HG03460 (cell line): ENCODE data around the gene EPS8.

ENCODE experiments used
- ATAC-seq: cut with Tn5 transposase; IDR thresholded peaks from one replicate; pipeline ENCODE4 v1.9.1; 2021; ENCODE audit not compliant: unreplicated experiment

EPS8 gene

DNA sequence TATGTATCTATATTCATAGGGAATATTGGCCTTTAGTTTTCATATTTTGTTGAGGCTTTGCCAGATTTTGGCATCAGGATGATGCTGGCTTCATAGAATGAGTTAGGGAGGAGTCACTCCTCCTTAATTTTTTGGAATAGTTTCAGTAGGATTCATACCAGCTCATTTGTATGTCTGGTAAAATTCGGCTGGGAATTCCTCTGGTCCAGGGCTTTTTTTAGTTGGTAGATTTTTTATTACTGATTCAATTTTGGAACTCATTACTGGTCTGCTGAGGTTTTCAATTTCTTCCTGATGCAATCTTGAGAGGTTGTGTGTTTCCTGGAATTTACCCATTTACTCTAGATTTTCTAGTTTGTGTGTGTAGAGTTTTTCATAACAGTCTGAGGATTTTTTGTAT lies 175.2 kb downstream of the EPS8 start:
- no peak for ATAC-seq

DNA sequence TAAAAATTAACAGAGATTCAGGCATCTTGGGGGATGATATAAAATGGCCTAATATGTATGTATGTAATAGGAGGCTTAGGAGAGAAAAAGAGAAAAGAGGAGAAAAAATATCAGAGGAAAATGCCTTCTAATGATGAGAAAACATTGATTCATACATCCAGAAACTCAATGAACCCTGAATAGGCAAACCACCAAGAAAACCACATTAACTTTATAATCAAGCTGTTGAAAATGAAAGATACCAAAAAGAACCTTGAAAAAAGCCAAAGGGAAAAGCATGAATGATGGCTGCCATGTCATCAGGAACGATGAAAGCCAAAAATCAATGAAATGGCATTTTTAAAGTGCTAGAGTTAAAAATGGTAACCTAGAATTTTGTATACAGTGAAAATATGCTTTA lies 180.2 kb downstream of the EPS8 start:
- ATAC-seq, result no peak

DNA sequence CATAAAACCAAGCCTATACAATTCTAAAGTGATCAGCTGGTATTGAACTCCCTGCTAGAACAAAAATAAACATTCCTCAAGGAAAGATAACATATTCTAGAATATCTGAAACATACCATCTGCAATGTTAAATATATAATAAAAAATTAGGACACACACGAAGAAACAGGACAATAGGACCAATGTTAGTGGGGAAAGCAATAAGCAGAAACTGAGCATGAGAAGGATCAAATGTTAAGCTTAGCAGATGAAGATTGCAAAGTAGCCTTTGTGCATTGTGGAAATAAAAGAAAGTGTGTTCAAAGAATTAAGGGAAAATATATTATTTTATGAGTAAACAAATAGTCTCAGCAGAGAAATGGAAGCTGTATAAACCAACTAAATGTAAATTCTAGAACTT lies 180.8 kb downstream of the EPS8 start:
- no peak for ATAC-seq

DNA sequence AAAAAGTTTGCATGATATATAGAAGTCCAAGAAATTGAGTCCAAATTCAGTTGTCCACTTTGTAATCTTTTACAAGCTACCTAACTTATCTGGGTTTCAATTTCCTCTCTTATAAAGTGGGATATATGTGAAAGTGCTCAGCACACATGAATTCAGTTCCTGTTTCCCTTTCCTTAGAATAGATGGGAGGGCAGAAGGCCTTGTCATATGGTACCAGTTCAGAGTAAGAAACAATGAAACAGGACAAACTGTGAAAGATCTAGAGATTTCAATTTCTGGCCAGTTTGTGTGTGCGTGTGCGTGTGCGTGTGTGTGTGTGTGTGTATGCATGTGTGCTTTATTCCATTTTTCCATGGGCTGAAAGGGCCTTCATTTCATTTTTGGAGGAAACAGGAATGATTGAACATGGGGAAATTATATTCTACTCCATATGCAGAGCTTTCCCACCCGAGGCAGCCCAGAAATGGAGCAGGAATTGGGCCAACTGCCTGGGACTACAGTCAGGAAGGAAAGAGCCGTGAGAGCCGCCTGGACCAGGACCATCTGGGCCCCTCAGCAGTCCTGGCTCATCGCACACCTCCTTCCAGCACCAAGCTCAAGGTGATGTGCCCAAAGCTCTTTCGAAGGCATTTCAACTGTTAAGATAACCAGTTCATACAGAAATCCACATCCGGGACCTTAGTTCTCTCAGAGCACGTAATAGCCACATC lies 183.2 kb downstream of the EPS8 start:
- no peak for ATAC-seq

DNA sequence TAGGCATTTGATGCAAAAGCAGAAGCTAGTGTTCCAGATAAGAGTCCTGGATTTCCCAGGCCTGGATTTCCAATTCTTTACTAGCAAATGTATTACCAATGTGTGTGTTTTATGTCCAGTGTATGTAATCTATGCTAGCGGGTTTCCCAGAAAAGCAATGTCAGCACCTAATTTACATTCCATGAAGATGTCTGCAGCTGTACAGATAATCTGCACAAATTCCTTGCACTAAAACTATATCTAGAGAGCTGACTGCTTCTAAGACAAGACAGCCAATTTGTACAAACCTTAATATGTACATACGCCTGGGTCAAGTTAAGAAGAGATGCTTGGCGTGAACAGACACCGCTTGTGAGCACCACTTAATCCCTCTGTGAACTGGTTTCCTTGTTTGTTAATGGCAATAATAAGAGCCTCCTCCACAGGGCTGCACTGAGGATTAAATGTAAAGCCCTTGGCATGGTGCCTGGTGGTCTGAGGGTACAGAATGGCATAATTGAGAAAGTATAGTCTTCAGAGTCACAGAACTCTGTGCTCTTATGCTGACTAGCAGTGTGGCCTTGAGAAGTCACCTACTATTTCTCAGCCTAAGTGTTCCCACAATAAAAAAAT lies 185.6 kb downstream of the EPS8 start:
- no peak for ATAC-seq

DNA sequence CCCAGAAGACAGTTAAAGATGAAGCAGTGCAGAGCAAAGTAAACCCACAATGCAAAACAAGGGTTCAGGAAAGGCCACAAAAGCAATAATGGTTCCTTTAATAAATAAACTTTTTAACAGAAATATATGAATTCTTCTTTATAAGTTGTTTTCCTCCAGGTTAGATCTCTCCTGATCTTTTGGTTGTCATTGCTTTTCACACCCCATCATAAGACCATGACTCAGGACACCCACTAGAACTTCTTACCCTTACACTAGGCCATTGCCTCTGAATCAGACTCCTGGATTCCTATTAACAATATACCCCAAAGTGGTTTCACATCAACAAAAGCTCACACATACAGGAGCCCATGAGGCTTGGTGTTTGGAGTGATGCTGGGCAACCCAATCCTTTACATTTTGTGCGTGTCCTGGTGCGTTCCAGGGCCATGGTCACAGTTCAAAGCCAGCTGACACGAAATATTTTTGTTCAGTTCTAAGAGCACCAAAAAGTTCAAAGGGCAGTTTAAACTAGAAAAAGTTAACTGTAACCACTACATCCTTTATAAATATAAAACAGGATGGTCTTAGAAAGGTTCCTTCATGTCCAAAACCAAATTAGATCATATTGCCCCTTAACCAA lies 187.0 kb downstream of the EPS8 start:
- no peak for ATAC-seq

DNA sequence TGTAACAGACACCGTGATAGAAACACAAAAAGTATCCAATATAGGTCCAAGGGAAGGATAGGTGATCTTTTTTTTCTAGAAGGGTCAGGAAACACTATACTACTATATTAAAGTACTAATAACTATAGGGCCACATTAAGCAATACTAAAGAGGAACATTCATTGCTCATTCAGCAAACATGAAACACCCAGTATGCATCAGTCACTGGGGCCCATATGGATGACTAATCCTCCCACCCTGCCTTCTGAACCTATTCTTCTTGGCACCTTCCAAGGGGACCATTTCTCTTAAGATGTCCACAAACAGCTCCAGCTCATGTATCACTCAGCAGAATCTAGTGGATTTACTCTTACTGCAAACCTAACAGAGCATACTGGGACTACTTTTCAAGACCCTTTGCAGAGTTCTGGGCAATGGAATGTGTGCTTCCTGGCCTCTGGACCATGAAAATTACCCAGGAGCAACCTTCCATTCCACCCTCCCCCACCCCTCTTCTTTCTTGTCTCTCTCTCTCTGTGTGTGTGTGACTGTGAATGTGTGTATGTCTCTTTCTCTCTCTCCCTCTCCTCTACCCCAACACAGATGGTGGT lies 187.9 kb downstream of the EPS8 start:
- no peak for ATAC-seq

DNA sequence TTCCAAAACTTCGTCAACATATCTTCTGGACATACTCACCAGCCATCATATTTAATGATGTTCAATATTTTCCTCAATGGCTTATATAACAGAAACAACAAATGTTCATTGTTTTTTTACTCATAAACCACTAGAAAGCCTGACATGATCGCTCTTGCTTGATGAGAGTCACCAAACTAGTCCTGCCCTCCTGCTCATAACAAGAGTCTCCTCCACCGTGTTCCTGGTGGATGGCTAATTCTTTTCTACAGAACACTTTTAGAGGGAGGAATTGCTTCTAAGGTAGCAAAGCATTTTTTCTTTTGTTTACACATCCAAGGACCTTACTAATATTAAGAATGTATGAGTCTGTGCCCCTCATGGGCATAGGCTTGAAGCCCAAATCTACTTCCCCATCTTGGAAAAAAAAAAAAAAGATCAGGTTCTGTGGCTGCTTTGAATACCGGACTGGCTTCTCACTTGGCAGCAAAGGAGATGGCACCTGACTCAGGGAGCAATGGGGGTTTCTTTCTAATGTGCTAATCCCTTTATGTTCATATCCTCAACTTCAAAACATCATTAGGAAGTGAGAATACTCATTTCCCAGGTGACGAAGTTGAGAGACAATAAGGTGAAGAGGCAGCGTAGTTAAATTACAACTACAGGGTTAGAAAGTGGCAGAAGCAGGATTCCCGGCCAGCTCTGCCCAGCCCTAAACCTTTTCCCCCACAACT lies 188.8 kb downstream of the EPS8 start:
- ATAC-seq, result no peak

DNA sequence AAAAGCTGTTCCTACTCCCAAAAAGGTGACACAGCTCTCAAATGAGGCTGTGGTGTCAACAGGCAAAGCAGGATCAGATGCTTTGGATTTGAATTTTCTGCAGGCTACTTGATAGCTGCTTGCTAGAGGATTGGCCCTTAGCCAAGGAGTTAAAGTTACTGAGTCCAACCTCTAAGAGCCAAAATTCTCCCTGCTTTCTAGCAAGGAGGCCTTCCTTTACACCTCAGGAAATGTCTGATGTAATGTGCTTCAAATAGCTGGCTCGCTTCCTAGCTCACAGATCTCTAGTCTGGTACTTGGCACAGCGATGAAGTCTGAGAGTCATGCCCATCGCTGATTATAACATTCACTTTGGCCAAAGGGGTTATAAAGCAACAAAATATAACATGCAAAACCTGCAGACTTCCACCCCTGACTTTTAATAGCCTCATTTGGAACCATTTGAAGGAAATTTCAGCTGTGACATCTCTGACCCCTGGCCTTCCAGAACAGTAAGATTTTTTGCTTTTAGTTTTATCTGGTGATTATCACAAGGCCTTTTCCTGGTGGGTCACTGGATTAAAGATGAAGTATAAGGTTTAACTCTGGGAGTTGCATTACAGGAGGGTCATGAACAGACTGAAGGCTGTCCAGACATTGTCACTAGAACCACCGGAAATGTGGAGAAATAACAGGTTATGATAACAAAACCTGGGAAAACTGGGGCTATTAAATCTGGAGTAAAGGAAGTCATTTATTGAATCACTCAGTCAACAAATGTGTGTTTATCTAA lies 189.7 kb downstream of the EPS8 start:
- ATAC-seq, result no peak

DNA sequence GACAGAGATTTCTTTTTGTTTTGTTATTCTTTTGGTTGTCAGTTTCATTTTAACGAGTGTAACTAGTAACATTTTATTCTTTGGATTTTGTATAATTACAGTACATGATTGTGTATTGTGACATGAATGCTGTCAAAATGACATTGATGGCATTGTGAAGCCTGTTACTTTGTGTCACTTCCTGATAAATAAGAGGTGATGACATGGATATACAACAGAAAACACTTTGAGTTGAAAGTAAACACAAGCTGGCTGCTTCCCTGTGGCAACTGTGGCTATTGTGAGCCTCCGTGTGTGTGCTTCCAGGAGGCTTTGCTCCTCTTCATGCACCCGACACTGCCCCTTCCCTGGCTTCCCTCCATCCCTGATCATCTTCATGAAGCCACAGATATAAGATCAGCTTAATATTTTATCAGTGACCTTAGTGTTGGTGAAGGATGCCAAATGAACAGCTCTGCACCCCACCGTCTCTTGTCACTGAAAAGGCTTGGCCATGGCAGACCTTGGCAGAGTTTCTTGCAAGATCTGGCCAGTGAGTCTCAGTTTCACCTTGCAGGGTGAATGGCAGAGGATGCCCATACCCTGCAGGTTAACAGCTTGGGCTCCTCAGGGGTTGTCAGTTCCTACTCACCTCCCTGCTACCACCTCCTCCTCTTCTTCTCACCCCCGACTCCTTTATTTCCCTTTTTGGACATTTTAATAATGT lies 191.9 kb downstream of the EPS8 start:
- ATAC-seq, result no peak

DNA sequence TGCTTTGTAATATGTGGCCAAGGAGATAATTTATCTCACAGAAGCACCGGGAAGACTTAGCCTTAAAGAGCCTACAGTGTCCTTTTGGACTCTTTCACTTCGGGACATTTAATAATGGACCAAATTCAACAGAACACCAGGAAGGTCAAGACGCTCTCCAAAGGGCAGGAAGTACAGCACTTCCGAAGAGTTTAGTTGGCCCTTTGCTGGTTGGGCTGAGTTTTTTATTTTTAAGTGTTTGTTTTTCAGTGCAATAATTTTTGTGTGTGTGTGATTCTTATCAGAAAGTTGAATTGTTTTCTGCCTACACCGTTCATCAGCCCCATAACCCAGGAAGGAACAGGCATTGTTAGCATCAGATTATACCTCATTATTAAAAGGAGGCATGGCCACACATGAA lies 193.0 kb downstream of the EPS8 start:
- no peak for ATAC-seq

DNA sequence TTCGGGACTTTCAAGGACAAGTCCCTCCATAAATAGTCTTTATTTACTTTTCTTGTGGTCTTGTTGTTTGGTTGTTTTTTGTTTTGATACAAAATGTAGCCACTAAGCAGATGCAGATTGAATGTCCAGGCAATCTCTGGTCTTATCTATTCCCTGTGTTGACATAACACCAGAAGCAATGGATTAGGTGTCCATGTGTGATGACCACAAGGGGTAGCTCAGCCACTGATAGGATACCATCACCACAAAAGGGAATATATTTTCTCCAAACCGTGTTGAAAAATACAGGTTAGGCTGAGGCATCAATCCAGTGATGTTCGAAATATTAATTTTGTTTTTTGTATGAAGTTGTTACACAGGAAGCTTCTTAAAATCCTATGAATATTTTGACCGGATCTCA lies 196.3 kb downstream of the EPS8 start:
- ATAC-seq, result no peak

DNA sequence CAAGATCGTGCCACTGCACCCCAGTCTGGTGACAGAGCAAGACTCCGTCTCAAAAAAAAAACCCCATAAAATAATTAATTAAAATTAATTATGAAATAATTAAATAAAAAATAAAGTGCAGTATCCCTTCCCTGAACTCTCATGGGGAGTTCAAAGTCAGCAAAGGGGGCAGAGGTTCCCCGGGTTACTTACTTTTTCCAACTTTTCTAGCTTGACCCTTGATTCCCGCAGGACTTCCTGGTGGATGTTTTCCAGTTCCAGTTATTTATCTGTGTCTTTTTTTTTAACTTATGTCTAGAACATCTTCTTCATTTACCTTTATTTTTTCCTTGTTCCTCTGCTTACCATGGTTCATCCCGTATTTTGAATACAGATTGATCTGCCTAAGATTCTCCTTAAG lies 197.4 kb downstream of the EPS8 start:
- ATAC-seq, result no peak

DNA sequence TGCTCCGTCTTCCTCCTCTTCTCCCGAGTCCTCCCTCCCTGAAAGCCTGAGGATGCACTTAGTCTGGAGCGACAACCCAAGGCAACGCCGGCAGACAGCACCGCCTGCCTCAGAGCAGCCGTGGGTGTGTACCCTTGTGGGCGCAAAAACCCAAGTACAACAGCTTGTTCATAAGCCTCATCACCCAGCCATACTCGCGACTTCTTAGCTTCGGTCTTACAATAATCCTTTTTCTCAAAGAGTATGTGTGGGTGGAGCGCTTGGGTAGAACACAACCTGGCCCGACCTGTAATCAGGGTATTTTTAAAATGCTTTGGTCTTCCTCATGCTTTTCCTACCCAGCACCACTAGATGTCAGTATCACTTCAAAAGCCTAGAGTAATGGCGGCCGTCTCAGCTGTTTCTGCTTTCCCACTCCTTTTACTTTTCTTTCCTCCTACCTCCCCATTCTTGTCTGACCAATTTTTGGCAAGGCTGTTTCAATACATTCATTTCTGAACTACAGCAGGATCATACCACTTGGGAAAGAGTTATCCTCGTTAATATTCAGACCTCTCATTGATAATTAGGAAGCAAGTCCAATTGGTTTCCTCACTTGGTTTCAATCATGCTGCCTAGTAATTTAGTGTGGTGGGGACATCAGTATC lies 198.9 kb downstream of the EPS8 start:
- peak; percentile 95 for ATAC-seq

DNA sequence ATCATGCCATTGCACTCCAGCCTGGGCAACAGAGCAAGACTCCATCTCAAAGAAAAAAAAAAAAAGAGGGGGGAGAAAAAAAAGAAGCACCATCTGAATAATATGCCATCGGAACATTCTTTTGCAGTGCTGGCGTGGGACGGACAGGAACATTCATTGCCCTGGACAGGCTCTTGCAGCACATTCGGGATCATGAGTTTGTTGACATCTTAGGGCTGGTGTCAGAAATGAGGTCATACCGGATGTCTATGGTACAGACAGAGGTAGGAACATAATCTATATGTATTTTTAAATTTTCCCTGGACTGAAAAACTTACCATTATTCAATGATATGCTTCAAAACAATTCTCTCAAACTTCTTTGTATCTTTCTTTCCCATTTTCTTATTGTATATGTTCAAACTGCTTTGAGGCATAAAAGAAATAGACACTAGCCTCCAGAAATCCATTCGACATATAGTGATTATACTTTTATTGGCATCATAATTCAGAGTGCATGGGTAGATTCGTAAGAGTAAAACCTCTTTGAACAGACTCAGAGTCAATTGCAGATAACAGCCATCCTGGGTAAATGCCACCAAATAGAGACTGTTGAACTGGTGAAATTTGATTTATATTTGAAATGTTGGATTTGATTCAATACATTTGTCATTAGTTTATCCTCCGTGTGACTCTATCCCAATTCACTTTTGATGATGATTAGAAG lies 199.7 kb downstream of the EPS8 start:
- ATAC-seq, result no peak

DNA sequence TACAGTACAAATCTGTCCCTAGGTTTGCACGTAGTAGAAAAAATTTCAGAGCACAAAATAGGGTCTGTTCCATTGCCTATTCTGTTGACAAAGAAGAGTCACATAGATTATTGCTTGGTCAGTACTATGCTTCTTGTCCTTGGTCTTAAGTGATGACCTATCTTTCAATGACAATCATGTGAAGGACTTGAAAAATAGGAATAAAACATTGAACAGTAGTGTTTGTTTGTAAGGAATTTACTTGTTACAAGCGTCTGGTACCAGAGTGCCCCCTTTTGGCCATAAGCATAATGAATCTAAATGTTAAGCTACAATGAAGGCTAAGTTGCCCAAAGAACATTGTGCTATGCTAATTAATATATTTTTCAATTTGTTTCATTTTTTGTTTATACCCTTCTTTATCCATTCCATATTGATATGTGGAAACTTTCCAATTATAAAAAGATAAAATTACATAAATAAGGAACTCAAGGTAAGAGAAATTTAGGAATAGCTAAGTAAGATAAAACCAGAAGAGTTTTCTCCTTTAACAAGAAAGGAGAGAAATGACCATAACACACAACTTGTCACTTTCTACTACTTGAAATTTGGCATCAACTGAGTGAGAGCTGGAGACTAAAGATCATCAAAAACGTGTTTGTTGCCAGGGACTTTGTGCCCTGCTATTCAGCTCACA lies 204.7 kb downstream of the EPS8 start:
- ATAC-seq, result no peak

DNA sequence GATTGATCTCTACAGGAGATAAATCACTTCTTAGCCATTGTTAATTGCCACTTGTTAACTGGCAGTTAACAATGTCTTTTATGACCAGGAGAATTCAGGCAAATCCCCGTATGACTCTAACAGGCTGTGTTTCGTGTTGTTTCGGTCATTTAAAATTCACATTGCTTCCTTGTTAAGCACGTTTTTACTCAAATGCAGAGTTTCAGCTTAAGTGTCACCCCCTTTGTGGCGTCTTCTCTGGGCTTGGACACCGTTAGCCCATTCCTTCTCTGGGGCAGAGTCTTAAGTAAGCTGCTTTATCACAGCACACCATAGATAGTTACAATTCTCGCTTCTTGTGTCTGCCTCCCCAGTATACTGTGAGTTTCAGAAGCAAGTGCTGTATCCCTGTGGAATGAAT lies 205.4 kb downstream of the EPS8 start:
- no peak for ATAC-seq

DNA sequence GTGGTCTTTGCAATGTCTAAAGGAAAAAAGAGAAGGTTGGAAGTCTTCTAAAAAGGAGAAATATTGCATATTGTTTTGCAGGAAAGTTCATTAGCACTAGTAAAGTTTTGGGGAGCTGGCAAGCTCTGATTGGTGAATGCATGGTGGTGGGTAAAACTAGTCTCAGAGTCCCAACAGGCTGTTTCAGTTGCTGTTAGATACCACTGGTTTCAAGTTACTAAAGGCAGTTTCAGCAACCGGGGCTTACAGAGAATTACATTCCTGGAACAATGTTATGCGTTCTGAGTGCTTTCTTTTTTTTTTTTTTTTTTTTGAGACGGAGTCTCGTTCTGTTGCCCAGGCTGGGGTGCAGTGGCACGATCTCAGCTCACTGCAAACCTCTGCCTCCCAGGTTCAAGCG lies 208.2 kb downstream of the EPS8 start:
- no peak for ATAC-seq

DNA sequence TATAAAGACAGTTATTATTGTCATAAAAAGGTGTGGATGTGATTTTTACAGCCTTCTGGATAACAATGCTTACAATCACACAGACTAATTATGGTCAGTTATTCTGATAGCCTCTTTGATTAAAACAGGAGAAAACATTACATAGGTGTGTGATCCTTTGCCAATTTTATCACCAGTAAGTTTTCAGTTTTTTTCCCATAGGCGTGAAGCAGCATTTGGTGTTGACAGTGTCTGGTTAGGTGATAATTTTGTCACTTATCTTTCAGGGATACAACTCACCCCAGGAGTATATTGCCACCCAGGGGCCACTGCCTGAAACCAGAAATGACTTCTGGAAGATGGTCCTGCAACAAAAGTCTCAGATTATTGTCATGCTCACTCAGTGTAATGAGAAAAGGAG lies 208.8 kb downstream of the EPS8 start:
- ATAC-seq, result no peak
